Renal pelvis (tissue), 4 donors: Measurements from ENCODE around the gene PAK5. TPM values are rescaled to one million over a fixed set of nuclear protein-coding genes. Genes with fewer than 3 reads are reported as not detected.

ENCODE experiments used
- DNase-seq: peaks from one replicate; pipeline ENCODE4 v3.0.0-alpha.2; 2013
- polyA plus RNA-seq, 3 donors: library from polyadenylated mRNA; unstranded; fragments of 120-200 nt; gene quantifications; one replicate each; pipeline ENCODE4 v1.2.1, GENCODE V29; 2013; ENCODE audit not compliant: insufficient read length in 3 of 3

PAK5 gene
- polyA plus RNA-seq, 3 donors = 0.49 to 0.60 (median 0.52) TPM

- DNase-seq = no peak
Observed at GRCh38 chr20:9496155-9496554, 342.7 kb downstream of the PAK5 start.

GRCh38 chr20:9495701-9496100 is 343.2 kb downstream of the PAK5 start:
- DNase-seq = no peak

- DNase-seq = no peak
Observed at GRCh38 chr20:9493803-9494202, 345.1 kb downstream of the PAK5 start.

GRCh38 chr20:9492067-9492466 is 346.8 kb downstream of the PAK5 start:
- DNase-seq = no peak

- DNase-seq = no peak
Observed at GRCh38 chr20:9491324-9491723, 347.6 kb downstream of the PAK5 start.

GRCh38 chr20:9490631-9491030 is 348.2 kb downstream of the PAK5 start:
- DNase-seq = no peak

GRCh38 chr20:9490161-9490560 is 348.7 kb downstream of the PAK5 start:
- no peak for DNase-seq

- no peak for DNase-seq
Observed at GRCh38 chr20:9488063-9488462, 350.8 kb downstream of the PAK5 start.

Other genes starting within 250 kb of the PAK5 start
- gene ANKEF1, start 195.9 kb upstream of the PAK5 start, polyA plus RNA-seq = 1 to 10 TPM; 8.1 to 9.8 (median 8.6) TPM